TTC549 (cell line): Measurements from ENCODE around the gene EML1.

Experiments
- FAIRE-seq: peaks from 2 replicates; lab custom pipeline; 2012; peaks lifted over from hg19 to GRCh38; lab: Jason Lieb, UNC

The EML1 gene

DNA sequence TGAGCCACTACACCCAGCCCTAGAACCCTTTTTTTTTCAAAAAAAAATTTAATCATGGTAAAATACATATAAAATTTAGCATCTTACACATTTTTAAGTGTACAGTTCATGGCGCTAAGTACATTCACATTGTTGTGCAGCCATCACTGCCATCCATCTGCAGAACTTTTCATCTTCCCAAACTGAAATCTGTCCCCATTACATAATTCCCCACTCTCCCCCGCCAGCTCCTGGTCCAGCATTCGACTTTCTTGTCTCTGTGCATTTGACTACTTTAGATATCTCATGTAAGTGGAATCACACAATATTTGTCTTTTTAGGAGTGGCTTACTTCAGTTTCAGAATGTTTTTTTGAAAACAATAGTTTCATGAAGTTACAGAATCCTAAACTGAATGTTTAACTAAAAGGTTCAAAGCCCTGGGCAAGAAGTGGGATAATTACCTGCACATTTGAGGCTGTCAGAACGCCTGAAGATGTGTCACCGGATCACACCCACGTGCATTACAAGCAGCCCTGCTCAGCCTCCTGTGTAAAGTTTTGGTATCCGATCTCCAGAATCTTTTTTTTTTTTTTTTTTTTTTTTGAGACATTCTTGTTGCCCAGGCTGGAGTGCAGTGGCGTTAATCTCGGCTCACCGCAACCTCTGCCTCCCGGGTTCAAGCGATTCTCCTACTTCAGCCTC lies 12.7 kb downstream of the EML1 start:
- FAIRE-seq: no peak

DNA sequence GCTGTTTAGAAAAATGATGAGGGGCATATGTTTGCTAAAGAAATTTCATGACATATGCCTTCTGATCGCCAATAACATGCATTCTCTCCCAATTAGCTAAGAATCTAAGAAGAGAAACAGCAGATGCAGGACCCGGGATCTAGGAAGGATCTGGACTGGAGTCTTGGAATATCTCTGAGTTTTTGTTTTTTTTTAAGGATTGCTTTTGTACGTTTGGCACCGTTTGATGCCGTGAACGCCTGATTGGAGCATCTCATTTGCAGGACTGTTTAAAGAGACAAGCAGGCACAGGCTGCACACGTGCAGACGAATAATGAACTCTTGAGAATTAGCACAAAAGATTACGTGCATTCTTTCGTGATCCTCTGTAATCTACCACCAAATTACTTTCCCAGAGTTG lies 13.6 kb downstream of the EML1 start:
- FAIRE-seq: no peak

DNA sequence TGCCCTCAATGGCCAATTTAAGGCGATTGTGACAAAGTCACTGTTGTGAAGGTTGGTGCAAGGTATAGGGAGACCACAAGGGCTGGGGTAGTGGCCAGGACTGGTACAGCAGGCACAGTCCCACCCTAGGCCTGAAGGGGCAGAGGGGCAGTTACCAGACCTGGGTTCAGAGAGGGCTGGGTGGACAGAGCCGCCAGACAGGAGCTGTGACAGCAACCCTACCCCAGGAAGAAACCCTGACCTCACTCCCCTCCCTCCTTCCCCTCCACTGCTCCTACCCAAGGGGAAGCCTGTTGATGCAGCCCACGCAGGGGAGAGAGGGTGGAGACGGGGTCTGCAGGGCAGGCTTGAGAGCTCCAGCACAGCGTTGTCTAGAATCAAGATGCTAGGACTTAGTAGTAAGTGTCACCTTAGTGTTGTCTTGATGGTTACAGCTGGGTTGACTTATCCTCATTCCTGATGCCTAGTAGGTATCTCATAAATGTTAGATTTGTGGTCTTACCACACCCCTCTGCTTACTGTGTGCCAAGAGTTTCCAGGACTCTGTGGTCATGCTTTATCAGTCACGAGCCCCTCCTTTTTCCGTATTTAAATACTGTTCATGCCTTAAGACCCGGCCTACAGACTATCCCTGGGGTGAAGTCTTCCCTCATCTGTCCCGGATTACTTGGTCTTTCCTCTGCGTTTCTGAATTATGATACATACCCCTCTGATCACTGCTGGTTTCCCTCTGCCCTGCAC lies 14.4 kb downstream of the EML1 start:
- FAIRE-seq: no peak

DNA sequence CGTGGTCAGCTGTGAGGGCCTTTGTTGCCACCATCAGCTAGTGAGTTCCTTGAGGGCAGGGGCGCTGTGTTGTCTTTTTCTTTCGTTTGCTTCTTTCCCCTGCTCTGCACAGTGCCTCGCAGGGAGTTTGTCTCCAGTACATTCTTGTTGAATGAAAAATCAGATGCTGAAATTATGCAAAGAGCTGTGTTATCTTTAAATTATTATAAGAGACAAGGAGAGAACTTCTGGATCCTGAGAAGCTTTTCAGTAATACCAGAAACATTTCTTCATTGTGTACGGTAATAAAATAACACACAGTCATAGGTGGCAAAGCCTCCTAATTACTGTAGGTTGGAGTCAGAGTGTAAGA lies 14.9 kb downstream of the EML1 start:
- FAIRE-seq: no peak

DNA sequence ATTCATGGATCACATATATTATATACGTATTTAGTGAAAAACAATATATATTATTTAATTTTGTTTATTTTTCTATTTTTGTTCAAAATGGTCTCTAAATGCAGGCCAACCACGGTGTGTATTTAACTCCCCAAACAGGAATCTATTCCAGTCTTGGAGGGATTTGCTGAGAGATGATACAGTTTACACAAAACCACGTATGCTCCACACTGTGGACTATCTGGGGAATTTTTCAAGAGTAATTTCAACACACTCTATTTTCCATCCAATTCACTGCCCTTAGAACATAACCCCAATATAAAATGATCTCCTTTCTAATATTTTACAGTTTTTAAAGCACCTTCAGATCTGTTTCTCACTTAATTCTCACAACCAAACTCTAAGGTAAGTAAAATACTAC lies 15.3 kb downstream of the EML1 start:
- FAIRE-seq: no peak

DNA sequence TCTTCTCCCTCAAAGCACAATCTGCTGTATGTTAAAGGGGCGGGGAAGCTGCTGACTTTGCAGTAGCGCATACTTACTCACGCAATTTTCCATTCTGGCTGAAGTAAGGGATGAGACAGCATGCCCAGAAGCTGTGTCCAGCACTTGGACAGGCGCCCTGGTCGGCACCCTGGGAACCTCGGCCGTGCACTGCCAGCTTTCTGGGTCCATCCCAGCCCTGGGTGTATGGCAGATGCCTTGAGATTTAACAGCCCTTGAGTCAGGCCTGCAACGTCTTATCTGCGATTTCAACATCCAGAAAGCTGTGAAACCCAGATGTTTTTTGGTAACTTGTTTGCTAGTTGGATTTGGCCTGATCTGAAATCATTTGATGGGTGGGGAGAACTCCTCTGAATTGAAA lies 16.1 kb downstream of the EML1 start:
- FAIRE-seq: no peak

DNA sequence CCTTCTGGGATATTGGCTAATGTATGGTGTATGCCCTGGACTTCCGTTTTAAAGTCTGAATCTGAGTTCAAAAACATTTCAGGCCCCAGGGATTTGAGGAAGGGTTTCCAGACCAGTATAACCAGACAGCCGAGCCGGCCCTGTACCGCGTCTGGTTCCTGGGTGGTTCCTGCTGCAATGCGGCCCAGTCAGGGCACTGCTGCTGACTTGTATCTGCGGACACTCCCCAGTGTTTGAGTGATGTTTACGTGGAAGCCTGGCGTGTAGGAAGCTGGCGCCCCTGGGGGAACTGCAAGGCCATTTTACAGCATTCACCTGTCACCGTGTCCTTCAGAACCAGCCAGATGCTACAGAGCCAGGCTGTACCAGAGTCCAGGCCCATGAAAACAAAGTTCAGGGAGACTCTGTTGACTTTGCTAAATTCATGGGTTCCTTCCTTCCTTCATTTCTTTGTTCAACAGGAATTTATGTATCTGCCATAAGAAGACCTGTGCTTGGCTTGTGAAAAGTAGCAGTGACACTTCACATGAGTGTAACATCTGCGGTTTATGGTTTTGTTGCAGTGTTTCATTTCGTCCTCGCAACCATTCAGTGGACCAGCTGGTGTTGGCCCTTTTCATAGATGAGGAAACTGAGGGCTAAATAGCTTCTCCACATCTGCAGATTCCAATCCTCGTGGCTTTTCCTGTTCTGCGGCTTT lies 16.8 kb downstream of the EML1 start:
- FAIRE-seq: no peak

DNA sequence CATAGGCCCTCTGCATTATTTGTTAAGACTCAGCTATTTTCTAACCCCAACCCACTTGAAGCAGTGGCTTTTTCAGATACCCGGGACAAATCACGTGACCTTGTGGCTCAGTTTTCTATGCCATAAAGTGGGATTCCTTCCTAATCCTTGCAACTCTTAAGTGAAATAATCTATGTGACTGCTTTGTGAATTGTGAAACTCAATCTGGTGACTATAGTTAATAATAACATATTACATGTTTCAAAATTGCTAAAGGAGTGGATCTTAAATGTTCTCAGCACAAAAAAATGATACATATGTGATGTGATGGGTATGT lies 17.3 kb downstream of the EML1 start:
- FAIRE-seq: no peak

DNA sequence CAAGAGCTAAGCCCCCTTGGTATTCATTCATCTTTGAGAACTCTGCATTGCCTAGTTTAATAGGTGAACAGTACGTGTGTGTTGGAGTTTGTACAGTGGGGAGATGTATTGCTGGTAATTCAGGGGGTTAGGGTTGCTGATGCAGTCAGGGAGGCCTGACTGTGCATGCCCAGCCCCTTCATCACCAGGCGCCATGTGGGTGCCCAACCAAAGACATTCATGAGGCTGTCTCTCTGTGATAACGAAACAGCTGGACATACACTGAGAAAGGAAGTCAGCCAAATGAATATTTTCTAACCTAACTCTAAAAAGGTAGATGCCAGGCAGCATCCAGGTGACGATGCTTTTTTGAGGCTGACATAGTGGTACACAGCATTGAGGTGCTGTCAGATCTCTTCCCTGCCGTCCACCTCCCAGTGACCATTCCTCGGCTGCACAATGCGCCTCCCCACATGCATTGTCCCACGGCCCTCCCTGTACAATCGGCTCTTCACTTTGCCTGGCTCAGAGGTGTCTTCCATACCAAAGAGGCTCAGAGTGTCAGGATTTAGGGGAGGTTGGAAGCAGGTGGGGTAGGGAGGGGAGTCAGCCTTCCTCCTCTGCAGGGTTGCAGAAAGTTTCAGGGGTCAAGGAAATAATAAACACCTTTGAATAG lies 19.0 kb downstream of the EML1 start:
- FAIRE-seq: no peak

DNA sequence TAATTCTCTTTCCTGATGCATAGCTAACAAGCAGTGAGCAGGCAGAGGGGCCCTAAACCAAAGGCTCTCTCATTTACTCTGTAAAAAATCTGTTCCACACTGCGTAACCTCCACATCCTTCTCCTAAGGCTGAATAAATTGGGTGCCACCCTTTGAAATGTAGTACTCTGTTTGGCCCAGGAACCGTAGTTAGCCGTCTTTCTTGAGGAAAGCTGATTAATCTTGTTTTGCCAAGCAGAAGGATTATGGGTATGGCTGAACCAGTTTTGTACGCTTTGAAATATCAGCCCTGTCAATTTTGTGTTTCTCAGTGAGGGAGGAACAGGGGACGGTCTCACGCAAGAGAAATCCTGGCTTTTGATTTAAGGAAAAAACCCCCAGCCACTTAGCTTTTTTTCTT lies 19.7 kb downstream of the EML1 start:
- FAIRE-seq: no peak

DNA sequence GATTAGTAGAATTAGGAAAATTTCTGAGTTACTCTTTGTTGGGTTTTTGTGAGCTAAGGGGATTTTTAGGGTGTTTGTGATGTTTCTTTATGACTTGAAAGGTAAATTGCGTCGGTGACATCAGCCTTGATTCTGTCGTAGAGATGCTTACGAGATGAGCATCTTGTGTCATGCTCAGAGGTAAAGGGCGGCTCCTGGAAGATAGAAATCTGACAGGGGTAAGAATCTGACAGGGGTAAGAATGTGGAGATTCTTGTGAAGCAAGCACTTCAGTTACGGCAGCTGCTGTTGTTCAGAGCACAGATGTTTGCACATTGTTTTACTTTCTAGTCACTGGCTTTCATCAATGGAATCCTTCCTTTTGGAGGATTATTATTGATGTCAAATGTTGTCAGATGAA lies 22.5 kb downstream of the EML1 start:
- no peak for FAIRE-seq

DNA sequence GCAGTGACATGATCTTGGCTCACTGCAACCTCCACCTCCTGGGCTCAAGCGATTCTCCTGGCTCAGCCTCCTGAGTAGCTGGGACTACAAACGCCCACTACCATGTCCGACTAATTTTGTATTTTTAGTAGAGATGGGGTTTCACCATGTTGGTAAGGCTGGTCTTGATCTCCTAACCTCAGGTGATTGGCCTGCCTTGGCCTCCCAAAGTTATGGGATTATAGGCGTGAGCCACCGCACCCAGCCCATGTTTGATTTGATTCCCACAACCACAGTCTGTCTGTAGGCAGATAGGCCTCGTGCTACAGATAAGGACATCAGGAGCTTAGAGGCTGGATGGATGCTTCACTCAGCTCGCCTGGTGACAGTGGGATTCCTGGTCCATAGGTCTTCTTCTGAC lies 23.0 kb downstream of the EML1 start:
- FAIRE-seq: no peak

DNA sequence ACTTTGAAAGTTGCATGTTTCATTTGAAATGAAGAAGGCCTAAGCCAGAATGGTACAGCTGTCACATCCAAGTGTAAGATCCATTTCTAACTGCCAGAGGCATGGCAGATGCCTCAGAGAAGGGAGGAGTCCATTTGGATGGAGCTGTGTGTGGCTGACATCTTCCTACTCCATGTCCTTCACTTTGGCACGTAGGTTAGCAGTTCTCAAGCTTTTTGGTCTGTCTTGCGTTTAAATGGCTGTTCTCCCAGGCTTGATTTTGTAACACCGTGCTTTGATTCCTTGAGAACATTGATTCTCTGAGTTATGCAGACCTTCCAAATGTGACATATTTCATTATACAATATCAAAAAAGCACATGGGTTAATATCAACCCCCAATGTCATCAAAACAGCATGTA lies 23.4 kb downstream of the EML1 start:
- FAIRE-seq: no peak

DNA sequence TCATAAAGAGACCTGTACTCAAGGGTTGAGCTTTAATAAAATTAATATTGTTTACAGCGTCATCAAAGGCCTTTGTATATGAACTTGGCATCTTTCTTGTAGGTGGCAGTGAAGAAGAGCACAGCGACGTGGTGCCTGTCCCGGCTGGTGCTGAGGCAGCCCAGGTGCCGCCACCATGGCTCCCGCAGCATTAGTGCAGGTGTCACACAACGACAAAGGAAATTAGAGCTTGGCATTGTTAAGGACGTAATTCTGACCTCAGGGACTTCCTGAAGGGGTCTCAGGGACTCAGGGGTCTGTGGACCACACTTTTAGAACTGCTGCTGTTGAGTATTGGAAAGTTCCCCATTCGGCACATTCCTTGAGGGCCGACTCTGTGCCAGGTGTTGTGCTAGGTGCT lies 24.1 kb downstream of the EML1 start:
- FAIRE-seq: no peak

DNA sequence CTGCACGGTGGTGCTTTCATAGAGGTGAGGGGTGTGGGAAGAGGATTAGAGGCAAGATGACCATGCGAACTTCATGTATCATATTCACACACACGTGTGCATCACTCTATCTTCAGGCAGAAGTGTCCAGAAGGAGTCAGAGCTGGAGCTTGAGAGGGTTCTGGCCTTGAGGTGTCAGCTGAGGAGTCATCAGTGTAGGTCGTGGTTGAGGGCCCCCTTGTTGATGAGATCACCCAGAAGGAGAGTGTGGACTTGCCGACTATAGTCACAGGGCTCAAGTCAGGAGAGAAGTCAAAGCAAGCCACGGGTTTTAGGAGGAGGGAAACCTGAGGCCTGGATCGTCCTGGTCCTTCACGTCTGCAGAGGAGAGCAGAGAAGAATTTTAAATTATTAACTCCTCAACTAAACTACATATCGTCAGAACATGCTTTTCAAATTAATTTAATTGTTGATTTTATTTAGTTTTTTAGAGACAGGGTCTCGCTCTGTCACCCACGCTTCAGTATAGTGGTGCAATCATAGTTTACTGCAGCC lies 25.4 kb downstream of the EML1 start:
- FAIRE-seq: no peak

DNA sequence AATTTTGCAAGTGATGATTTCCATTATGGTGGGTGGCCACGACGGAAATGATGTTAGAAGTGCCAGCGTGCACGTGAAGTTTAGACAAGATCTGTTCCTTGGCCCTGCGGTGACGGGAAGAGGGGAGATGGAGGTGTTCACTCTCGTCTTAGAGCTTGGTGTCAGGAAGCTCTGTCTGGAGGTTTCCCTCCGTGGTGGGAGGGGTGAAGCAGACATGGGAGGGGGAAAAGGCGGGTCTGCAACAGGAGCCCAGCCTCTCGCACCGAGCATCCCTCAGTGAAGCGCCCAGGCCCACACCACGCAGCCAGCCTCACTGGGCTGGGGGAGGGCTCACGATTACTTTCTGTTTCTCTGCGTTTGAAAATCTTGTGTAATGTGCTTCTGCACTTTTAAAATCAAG lies 26.3 kb downstream of the EML1 start:
- FAIRE-seq: no peak

DNA sequence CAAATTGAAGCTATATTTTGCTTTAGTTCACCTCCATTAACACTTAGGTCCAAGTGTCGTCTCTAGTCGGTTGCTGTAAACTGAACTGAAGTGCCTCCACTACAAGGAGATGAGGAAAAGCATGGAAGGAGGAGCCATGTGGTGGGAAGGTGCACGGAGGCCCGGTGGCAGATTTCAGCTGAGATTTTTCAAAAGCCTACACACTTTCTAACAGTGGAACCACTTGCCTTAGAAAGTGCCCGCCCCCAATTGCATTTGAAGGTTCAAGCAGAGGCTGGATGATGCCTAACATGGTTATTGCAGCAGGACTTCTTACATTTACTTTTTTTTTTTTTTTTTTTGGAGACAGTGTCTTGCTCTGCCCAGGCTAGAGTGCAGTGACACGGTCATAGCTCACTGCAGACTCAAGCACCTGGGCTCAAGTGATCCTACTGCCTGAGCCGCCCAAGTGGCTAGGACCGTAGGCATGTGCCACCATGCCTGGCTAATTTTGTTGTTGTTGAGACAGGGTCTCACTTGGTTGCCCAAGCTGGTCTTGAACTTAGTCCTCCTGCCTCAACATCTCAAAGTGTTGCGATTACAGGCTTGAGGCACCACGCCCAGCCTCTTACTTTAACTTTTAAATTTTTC lies 27.6 kb downstream of the EML1 start:
- no peak for FAIRE-seq

DNA sequence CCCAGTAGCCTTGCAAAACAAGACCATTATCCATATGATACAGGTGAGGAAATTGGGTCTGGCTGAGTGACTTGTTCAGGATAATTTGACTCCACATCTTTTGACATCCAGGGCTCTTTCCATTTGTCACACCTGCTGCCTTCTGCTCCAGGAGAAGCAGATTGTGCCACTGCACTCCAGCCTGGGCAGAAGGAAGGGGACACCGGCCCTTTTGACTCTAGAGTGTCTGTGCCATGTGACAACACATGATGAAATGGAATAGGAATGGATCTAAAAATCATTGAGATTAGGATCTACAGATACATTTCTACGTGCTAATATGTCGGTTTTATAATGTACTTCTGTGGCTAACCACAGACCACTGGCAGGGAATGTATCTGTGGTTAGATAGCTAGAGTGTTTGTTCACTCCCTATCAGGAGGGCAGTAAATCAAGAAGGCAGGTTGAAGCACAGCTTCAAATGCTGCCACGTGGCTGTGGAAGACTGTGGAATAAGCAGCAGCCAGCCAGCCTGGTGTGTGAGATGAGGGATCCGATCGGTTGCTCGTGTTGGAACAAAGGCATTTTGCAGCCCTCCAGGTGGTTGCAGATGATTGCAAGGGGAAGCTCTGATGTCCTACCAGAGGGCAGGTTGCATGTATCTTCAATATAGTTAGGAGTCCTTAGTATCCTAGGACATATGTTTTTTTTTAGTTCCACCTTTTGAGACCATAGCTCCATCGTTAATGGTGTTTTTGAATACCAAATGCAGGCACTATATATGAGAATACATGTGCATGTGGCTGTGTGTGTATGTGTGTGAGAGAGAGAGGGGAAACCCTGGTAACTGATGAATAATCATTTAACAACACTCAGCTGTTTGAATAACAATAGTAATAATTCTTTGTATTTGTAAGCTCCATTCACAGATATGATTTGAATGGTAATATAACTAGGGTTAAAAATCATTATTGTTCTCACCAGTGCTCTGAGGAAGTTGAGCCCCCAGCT lies 28.6 kb downstream of the EML1 start:
- FAIRE-seq: no peak

DNA sequence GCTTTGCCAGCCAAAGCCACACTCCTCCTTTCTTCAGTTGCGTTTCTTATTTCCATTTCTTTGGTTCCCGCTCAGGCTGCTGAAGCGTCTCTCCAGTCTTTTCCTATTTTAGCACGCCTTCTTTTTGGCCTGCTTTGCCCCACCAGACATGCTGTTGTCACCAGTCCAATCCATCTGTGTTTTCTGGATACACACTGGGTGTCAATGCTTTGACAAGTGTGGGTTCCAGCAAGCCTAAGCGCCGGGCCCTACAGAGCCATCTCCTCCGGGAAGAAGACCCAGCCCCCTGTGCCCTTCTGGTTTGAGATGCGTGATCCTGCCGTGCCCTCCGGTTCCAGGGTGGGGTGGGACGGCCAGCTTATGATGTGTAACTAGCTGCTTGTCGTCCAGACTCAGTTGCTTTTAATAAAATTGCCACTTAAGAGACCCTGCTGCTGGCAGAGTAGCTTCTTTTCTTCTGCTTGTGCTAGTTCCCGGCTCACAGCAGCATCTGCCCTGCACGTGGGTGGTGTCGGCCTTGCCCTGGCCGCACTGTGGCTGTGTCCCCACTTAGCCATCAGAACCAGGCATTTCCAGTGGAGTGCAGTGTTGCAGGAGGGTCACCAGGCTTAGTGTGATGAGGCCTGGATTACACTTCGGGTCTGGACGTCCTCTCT lies 29.7 kb downstream of the EML1 start:
- FAIRE-seq: no peak

DNA sequence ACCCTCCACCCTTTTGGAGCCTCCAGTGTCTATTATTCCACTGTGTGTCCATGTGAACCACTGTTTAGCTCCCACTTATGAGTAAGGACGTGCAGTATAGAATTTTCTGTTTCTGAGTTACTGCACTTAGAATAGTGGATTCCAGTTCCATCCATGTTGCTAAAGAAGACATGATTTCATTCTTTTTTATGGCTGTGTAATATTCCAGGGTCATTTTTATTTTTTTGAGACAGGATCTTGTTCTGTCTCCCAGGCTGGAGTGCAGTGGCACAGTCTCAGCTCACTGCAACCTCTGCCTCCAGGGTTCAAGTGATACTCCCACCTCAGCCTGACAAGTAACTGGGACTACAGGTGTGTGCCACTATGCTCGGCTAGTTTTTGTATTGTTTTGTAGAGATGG lies 31.6 kb downstream of the EML1 start:
- no peak for FAIRE-seq

DNA sequence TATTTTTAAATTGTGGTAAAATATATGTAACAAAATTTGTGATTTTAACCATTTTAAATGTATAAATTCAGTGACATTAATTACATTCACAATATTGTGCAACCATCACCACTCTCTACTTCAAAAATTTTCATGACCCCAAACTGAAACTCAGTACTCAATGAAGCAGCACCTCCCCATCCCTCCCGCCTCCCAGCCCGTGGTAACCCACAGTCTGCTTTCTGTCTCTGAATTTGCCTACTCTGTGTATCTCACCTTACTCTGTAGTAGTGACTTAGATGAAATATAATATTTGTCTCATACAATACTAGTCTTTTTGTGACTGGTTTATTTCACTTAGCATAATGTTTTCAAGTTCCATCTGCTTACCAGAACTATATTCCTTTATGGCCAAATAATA lies 36.2 kb downstream of the EML1 start:
- no peak for FAIRE-seq
